Measurements from ENCODE around the gene SERTAD3.
"Not testable (repeated sequence)": the region's sequence is repeated elsewhere in the genome, so short reads cannot be mapped to it uniquely, and the experiment has no call there.

The SERTAD3 gene, protein sequence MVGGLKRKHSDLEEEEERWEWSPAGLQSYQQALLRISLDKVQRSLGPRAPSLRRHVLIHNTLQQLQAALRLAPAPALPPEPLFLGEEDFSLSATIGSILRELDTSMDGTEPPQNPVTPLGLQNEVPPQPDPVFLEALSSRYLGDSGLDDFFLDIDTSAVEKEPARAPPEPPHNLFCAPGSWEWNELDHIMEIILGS

DNA sequence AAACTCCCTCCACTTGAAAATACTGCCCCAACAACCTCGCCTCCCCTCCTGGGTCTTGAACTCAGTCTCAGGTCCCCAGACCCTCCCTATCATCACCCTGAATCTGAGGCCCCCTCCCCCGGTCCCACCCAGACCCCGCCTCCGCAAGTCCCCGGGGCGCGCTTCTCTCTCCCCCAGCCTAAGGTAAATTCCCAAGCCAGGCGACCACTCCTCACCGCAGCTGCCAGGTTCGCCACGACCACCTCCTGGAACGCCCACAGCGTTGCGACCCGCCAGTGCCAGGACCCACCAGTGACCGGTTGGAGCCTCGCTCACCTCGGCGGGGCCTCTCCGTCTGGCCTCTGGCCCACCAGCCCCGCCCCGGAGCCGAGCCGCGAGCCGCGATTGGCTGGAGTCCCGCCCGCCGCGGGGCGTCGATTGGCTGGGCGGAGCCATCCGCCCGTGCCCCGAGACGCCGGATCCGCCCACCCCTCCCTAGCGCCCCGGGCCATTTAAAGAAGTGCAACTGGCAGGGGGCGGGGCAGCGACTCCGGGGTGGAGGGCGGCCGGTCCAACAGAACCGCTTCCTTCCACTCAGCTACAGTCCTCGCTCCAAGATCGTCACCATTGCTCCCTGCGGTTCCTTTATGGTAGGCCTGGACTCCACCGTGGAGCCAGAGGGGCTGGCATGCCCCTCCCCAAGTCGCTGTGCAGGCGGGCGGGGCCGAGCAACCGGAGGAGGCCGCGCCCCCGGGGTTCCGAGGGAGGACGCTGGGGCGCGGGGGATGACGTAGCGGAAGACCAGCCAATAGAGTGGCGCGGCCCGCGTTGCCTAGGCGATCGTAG, at the start of gene SERTAD3:
Gene SERTAD3, minus strand, starts transcription at position 336 of the 825 bp plus-strand sequence. CDS start 2,255 bp downstream, outside the sequence.
- peak; percentile 96 for DNase-seq

DNA sequence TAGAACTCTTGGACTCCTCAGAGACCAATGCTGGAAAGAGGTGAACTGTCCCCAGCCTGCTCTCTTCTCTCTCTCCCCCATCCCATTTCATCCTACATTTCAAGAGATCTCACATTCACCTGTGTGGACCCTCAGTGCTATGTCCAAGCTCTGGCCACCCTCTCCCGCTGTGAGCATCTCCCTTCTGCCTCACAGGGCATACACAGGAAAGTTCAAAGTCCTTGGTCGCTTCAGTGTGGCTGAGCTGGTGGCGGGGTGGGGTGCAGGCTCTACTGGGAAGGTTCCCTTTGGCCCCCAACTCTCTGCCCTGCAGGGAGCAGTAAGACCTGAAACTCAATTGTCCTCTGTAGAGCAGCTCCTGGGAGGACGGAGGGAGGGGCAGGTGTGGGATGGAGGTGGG, 49.6 kb upstream of the SERTAD3 start:
- no peak for DNase-seq

DNA sequence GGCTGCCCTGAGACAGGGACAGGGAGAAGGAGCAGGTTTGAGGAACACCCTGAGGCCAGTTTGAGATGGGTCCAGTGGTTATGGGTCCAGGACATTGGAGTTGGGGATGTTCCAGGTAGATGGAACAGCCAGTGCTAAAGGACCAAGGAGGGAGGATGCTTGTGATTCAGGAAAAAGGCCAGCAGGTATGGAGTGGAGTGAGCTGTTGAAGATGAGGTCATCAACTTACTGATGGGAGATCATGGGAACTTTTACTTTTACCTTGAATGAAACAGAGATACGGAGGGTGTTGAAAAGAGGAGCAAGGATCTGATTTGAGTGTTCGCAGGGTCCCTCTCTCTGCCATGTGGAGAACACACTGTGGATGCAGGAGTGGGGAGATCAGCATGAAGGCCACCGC, 48.1 kb upstream of the SERTAD3 start:
- no peak for DNase-seq

DNA sequence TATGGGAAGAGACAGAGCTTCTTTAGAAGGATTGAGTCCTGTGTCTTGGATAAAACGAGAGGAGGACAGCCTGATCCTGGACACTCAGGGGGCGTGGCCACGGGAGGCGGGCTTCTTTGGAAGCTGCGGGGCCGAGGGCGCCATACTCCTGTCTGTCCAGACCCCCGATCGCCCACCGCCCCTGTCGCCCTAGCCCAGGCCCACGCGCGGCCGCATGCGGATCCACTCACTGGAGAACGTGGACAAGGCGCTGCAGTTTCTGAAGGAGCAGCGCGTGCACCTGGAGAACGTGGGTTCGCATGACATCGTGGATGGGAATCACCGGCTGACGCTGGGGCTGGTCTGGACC, 45.7 kb upstream of the SERTAD3 start:
- DNase-seq: no peak

DNA sequence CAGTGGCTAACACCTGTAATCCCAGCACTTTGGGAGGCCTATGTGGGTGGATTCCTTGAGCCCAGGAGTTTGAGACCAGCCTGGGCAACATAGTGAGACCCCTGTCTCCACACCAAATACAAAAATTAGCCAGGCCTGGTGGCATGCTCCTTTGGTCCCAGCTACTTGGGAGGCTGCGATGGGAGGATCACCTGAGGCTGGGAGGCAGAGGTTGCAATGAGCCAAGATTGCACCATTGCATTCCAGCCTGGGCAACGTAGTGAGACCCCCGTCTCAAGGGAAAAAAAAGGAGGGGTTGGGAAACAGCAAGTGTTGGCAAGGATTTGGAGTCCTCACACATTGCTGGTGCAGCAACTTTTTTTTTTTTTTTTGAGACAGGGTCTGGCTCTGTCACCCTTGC, 41.9 kb upstream of the SERTAD3 start:
- no peak for DNase-seq

DNA sequence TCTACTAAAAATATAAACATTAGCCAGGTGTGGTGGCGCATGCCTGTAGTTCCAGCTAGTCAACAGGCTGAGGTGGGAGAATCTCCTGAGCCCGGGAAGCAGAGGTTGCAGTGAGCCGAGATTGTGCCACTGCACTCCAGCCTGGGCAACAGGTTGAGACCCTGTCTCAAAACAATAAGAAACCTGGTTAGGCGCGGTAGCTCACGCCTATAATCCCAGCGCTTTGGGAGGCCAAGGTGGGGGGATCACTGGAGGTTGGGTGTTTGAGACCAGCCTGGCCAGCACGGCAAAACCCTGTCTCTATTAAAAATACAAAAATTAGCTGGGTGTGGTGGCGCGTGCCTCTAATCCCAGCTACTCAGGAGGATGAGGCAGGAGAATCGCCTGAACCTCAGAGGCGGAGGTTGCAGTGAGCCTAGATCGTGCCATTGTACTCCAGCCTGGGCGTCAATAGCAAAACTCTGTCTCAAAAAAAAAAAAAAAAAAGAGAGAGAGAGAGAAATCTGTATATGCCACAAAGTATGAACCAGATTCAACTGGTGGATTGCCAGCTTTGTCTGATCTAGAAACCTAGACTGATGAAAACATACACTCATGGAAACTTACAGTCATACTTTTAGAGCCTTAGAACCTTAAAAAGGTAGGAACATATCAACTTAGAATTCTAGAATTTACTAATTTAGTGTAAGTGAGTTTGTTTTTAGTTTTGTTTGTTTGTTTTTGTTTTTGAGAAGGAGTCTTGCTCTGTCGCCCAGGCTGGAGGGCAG, 31.9 kb upstream of the SERTAD3 start:
- not testable (repeated sequence) for DNase-seq

DNA sequence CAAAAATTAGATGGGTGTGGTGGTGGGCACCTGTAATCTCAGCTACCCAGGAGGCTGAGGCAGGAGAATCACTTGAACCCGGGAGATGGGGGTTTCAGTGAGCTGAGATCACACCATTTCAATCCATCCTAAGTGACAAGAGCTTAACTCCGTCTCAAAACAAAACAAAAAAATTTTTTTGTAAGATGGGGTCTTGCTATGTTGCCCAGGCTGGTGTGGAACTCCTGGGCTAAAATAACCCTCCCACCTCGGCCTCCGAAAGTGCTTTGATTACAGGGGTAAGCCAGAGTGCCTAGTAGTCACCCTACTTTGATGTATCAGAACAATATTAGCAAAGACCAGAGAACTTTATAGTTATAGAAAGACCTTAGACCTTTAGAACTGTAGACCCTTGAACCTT, 30.6 kb upstream of the SERTAD3 start:
- DNase-seq: no peak

DNA sequence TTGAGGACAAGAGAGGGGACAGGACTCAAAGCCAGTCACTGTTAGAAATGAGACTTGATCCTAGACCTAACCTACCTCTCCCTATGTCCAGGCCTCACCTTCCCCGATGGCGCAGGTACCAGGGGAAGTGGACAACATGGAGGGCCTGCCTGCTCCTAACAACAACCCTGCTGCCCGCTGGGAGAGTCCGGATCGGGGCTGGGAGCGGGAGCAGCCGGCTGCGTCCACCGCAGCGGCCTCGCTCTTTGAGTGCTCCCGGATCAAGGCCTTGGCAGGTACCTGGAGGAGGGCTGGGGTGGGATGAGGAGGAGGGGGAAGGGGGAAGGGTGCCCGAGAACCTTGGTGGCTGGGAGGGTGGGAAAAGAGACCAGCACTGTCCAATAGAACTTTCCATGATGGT, 28.4 kb upstream of the SERTAD3 start:
- DNase-seq: no peak

DNA sequence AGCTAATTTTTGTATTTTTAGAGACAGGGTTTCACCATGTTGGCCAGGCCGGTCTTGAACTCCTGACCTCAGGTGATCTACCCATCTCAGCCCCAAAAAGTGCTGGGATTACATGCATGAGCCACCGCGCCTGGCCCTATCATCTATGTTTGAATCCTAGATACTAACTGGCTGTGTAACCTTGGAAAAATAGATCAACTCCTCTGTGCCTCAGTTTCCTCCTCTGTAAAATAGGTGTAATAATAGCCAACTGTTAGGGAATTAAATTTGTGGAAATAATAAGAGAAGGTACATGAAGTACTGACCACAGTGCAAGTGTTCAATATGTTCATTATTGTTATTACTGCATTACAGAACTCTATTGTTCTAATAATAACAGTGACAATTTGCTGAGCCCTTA, 27.0 kb upstream of the SERTAD3 start:
- no peak for DNase-seq

DNA sequence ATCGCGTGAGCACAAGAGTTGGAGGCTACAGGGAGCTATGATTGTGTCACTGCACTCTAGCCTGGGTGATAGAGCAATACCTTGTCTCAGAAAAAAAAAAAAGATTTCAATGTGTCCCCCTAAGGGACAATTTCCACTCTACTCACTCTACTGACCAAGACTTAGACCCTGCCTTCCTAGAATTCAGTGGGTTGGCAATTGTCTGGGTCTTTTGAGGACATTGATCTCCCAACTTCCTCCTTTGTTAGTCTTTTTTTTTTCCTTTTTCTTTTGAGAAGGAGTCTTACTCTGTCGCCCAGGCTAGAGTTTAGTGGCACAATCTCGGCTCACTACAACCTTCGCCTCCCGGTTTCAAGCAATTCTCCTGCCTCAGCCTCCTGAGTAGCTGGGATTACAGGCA, 24.9 kb upstream of the SERTAD3 start:
- DNase-seq: no peak

DNA sequence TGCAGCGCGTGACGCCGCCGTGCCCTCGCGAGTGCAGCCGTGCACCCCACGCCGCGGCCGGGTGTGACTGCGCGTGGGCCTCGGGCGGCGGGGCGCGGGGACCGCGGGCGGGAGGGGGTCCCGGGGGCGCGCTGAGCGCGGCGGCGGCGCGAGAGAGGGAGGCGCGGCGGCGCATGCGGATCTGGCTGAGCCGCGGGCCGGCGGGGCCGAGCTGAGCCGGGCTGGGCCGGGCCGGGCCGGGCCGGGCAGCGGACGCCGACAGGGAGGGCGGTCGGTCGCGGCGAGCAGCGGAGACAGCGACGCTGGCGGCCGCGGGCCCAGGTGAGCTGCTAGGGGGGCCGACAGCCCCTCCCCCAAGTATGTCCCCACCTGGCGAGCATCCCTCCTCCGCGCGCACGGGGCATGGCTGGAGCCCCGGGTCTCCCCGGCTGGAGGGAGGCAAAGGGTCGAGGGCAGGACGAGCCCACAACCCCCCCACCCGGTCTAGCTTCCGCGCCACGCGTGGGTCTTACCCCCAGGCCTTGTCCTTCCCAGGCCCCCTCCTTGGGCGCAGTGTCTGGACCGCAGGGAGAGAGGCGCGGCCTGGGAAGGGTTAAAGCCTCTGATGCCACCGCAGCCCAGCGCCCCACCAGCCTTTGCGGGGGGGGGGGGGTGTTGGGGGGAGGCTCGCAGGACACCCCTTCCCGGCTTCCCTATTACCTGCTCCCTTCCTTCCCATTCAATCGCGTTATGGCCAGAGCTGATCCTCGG, 23.0 kb upstream of the SERTAD3 start, which contains the start of gene SPTBN4:
Gene SPTBN4, plus strand, starts transcription at position 17 of the 750 bp plus-strand sequence. CDS start 5,621 bp downstream, outside the sequence.
- no peak for DNase-seq

DNA sequence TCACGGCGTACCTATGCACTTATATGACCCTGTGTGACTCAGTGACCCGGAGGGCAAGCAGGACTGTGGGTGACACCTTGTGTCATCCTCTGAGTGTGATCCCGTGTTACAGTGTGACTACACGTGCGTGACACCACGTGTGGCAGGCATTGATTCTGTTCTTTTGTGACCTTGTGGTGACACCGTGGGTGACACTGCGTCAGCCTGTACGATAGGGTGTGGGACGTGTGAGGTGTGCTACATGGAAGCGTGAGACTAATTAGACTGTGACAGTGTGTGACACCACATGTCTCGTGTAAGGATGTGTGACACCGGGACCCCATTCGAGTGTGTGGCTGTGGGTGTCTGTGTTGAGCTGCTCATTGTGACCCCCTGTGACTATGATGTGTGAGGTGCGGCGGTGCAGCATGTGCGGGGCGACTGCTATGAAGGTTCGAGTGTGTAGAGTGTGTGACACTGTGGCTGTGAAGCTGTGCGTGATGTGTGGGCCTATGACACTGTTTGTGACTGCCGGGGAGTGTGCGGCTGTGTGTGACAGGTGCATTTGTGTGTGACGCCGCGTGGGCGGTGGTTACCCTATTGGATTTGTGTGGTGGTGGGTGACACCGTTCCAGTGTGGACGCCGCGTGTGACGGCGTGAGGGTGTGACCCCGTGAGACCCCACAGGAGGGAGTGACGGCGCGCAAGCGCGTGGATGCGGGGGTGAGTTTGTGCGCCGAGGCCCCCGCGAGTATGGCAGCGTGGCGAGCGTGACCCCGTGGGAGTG, 22.3 kb upstream of the SERTAD3 start:
- DNase-seq: no peak

DNA sequence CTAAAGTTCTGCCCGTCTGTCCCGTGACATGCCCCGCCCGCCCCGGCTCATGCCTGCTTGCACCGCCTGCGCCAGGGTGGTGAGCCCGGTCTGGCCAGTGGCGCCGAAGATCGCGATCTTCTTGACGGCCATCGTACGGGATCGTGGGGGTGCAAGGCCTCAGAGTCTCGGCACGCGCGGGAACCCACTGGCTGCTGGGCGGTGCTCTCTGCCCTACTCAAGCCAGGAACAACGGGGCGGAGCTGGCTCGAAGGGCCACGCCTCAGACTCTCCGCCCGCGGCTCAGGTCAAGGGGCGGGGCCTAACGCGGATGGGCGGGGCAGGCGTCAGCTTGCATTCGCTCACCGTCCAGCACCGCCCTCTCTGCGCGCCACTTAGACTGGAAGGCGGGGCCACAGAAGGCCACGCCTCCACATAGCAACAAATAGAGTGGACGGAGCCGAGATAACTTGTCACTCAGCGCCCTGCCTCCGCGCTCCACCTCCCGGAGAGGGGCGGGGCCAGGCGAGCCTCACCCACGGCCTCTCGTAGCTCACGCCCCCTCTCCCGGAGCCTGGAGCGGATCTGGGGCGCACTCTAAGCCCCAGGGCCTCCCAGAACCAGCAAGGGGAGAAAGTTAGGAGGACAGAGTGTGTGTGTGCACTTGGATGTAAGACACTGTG, 21.6 kb upstream of the SERTAD3 start, which contains the start of gene BLVRB:
Gene BLVRB, minus strand, starts transcription at position 189 of the 662 bp plus-strand sequence. Its CDS starts 57 bp downstream, at position 132.
- peak; percentile 99 for DNase-seq

DNA sequence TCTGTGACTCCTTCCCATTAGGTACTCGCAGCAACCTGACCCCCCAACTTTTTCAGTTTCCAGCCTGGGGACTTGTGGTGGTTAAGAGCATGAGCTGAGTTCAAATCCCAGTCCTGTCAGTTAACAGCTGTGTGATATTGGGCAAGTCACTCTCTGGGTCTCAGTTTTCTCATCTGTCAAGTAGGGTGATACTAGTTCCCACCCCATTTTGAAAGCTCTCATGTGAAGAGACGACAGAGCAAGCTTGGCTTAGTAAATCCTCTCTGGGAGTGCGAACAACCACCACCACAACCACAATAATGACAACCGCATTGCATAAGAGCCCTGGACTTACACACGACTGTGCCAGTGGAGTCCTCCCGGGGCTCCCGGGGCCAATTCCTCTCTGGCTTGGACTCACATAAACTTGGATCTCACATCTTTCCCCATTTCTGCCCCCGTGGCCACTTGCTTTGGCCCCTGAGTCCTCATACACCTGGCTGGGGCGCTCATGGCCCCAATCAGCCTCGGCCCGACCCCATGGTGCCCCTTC, 21.0 kb upstream of the SERTAD3 start:
- DNase-seq: peak; percentile 66

DNA sequence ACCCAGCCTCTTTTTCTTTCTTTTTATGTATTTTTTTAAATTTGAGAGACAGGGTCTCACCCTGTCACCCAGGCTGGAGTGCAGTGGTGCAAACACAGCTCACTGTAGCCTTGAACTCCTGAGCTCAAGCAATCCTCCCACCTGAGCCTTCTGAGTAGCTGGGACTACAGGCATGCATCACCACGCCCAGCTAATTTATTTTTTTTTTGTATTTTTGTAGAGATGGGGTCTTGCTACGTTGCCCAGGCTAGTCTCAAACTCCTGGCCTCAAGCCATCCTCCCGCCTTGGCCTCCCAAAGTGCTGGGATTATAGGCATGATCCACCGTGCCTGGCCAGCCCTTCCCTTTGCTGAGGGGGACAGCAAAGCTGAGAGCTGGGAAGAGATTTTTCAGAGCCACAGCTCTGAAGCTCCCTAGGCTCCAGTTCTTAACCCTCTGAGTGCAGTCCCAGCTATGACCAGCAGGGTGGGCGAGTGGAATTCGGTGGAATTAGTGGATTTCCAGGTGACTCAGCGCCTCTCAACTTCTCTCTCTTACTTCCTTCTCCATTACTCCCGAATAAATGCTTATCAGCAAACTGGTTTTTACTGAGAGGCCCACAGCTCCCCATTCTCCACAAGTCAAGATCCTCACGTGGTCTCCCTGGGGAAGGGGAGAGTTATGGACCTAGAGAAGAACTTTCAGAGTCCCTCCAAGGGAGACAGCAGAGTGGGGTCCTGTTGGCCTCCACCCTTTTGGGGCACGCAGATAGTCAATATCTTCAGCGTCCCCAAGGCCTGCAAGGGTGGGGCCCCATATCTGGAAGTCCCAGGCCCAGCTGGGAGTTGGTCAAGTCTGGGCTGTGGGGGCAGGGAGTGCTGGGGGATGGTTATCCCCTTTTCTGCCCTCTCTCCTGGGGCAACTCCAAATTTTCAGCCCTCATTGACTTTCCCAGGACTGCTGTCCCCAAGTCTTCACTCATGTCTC, 20.2 kb upstream of the SERTAD3 start:
- peak; percentile 87 for DNase-seq

DNA sequence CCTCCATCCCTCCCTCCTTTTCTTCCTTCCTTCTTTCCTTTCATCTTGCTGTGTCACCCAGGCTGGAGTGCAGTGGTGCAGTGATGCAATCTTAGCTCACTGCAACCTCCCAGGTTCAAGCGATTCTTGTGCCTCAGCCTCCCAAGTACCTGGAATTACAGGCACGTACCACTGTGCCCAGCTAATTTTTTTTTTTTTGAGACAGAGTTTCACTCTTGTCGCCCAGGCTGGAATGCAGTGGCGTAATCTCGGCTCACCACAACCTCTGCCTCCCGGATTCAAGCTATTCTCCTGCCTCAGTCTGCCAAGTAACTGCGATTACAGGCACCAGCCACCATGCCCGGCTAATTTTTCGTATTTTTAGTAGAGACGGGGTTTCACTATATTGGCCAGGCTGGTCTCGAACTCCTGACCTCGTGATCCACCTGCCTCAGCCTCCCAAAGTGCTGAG, 19.5 kb upstream of the SERTAD3 start:
- DNase-seq: peak; percentile 34

DNA sequence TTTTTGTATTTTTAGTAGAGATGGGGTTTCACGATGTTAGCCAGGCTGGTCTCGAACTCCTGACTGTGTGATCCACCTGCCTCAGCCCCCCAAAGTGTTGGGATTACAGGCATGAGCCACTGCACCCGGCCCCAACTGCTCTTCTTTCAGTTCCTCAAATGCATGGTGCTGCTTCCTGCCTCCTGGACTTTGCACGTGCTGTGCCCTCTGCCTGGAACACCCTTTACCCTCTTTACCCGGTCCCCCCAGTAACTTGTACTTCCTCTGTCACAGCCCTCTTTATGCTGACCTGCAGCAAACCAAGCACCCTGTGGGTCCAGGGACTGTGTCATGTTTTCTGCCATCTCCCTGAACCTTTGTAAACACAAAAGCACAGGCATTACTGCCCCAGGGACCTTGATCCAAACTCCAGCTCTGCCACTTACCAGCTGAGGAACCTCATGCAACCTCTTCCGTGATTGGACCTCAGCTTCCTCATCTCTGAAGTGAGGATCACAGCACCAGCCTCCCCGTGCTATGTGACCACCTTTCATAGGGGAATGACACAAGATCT, 17.6 kb upstream of the SERTAD3 start:
- DNase-seq: no peak

DNA sequence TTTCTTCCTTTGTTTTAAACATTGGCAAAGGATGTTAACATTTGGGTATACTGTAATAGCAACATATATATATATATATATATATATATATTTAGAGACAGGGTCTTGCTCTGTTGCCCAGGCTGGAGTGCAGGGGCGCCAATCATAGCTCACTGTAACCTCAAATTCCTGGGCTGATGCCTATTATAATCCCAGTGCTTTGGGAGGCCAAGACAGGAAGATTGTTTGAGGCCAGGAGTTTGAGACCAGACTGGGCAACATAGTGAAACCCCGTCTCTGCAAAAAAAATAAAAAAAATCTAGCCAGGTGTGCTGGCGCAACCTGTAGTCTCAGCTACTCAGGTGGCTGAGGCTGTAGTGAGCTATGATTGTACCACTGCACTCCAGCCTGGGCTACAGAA, 16.1 kb upstream of the SERTAD3 start:
- DNase-seq: no peak

DNA sequence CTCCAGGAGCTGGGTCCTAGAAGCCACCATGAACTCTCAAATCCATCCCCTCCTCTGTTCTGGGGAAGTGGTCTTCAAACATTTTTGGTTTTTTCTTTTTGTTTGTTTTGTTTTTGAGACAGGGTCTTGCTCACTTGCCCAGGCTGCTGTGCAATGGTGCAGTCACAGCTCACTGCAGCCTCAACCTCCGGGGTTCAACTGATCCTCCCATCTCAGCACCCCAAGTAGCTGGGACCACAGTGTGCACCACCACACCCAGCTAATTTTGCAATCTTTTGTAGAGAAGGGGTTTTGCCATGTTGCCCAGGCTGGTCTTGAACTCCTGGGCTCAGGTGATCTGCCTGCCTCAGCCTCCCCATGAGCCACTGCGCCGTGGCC, 14.5 kb upstream of the SERTAD3 start:
- DNase-seq: no peak

Data from fibroblast of skin of right quadriceps (primary cell).